GM12878 (cell line): ENCODE results near the gene FBXO8.

Source experiments
- CBX3 ChIP-seq: fragments of 200-600 bp; sonication (generic); IDR thresholded peaks from 2 replicates; pipeline ENCODE4 v1.6.1; 2016; ENCODE audit warnings: low read depth, borderline replicate concordance
- NR2C2 ChIP-seq: IDR thresholded peaks from 2 replicates; pipeline ENCODE4 v1.6.1; 2011; ENCODE audit warnings: borderline replicate concordance, low read depth; ENCODE audit not compliant: control insufficient read depth, insufficient read length
- POLR2A ChIP-seq: IDR thresholded peaks from 2 replicates; pipeline ENCODE4 v1.6.1; 2011; ENCODE audit warnings: low read depth, mild to moderate bottlenecking, low read length
- POU2F2 ChIP-seq: IDR thresholded peaks from 3 replicates; pipeline ENCODE4 v1.6.1; 2011; ENCODE audit warnings: low read depth, mild to moderate bottlenecking, low read length, borderline replicate concordance
- RAD21 ChIP-seq: IDR thresholded peaks from 2 replicates; pipeline ENCODE4 v1.6.1; 2011; ENCODE audit warnings: mild to moderate bottlenecking, low read depth, low read length, moderate library complexity; ENCODE audit not compliant: insufficient read depth
- RUNX3 ChIP-seq: IDR thresholded peaks from 2 replicates; pipeline ENCODE4 v1.6.1; 2012; ENCODE audit warnings: low read length, inconsistent platforms
- TAF1 ChIP-seq: IDR thresholded peaks from 2 replicates; pipeline ENCODE4 v1.6.1; 2011; ENCODE audit warnings: mild to moderate bottlenecking, low read depth, low read length, borderline replicate concordance
- TF ChIP-seq, protein P1 (sequence below): IDR thresholded peaks from 2 replicates; pipeline ENCODE4 v1.6.1; 2011; ENCODE audit warnings: low read depth, mild to moderate bottlenecking, low read length, moderate library complexity, borderline replicate concordance; ENCODE audit errors: extremely low read depth
- TF ChIP-seq, protein P2 (sequence below), 3 experiments: IDR thresholded peaks in 2 of 3; conservative IDR thresholded peaks in 1 of 3; 2 replicates each; pipeline ENCODE4 v1.5.1; 2011; ENCODE audit warnings: low read depth in 3 of 3, low read length in 3 of 3, mild to moderate bottlenecking in 3 of 3, control low read depth in 2 of 3, moderate library complexity in 2 of 3, inconsistent platforms in 1 of 3, mixed read lengths in 1 of 3; ENCODE audit not compliant: control insufficient read depth in 2 of 3, insufficient read depth in 1 of 3; ENCODE audit errors: extremely low read depth in 1 of 3

DNA sequence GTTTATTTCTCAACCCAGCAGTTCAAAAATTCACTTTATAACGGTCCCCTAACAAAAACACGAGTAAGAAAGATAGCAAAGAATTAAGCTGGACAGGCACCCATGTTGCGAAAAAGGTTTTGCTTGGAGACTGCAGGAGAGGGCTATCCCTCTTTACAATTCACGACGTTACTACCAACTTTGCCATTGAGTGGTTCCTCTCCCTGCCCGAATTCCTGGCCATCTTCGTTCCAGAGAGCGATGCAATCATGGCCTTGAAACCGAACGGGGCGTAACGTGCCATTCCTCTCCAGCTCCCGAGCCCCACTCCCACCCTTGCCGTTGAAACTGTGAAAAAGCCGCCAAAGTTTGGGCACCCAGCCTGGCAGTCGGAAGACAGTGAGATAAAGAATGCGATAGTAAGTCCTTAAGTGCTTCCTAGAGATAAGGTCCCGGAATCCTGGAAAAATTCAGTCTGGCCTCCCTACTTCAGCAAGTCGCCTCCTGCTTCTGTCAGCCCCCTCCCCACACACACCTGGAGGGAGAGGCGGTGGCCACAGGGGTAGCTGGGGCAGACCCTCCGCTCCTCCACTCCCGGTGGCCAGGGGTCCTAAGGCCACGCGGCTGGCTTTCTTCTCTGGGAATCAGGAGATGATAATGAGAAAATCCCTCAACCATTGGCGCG lies 65.2 kb downstream of the FBXO8 start:
- TF ChIP-seq POLR2A (no peak), NR2C2 (no peak), RUNX3 (no peak), TAF1 (no peak), RAD21 (no peak), POU2F2 (no peak), CBX3 (no peak)
- TF ChIP-seq, protein P1, sequence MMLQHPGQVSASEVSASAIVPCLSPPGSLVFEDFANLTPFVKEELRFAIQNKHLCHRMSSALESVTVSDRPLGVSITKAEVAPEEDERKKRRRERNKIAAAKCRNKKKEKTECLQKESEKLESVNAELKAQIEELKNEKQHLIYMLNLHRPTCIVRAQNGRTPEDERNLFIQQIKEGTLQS = no peak
- TF ChIP-seq, protein P2, sequence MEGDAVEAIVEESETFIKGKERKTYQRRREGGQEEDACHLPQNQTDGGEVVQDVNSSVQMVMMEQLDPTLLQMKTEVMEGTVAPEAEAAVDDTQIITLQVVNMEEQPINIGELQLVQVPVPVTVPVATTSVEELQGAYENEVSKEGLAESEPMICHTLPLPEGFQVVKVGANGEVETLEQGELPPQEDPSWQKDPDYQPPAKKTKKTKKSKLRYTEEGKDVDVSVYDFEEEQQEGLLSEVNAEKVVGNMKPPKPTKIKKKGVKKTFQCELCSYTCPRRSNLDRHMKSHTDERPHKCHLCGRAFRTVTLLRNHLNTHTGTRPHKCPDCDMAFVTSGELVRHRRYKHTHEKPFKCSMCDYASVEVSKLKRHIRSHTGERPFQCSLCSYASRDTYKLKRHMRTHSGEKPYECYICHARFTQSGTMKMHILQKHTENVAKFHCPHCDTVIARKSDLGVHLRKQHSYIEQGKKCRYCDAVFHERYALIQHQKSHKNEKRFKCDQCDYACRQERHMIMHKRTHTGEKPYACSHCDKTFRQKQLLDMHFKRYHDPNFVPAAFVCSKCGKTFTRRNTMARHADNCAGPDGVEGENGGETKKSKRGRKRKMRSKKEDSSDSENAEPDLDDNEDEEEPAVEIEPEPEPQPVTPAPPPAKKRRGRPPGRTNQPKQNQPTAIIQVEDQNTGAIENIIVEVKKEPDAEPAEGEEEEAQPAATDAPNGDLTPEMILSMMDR (IDR thresholded peaks at IDR 0.05 in 2 of 3, conservative IDR thresholded peaks at IDR 0.05 in 1 of 3; ENCODE audit: control insufficient read depth in 2 of 3, extremely low read depth in 1 of 3, insufficient read depth in 1 of 3, low read depth in 3 of 3, low read length in 3 of 3) = no peak
